NCI-H774 (cell line): ENCODE data around the gene GCM1.
"Not testable (repeated sequence)": the region's sequence is repeated elsewhere in the genome, so short reads cannot be mapped to it uniquely, and the experiment has no call there.

Experiments
- DNase-seq: peaks from one replicate; lab custom pipeline; 2025; lab: John Stamatoyannopoulos, UW

The GCM1 gene

GRCh38 chr6:53148684-53149083 lies at the start of gene GCM1:
Gene GCM1 (minus strand): TSS chr6:53148841. CDS start chr6:53145632, 3,209 bp downstream.
- no peak for DNase-seq

DNA sequence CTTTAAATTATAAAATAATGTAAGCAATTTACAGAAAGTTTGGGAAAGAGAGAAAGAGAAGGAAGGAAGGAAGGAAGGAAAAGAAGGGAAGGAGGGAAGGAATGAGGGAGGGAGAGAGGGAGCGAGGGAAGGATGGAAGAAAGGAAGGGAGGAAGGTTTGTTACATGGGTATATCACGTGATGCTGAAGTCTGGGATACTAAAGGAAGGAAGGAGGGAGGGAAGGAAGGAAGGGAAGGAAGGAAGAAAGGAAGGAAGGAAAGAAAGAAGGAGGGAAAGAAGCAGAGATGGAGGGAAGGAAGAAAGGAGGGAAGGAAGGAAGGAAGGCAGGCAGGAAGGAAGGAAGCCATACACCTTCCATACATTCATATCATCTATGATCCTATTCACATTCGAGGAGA lies 48.9 kb upstream of the GCM1 start:
- no peak for DNase-seq

DNA sequence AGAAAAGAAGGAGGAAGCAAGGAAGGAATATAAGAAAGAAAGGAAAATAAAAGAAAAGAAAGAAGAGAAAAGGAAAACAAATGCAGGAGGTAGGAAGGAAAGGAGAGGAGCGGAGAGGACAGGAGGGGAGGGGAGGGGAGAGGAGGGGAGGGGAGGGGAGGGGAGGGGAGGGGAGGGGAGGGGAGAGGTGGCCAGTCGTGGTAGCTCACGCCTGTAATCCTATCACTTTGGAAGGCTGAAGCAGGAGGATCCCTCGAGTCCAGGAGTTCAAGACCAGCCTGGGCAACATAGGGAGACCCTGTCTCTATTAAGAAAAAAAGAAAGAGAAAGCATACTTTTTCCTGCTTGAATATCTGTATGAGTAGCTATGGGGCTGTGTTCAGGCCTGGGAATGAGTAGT lies 46.4 kb upstream of the GCM1 start:
- DNase-seq: no peak

DNA sequence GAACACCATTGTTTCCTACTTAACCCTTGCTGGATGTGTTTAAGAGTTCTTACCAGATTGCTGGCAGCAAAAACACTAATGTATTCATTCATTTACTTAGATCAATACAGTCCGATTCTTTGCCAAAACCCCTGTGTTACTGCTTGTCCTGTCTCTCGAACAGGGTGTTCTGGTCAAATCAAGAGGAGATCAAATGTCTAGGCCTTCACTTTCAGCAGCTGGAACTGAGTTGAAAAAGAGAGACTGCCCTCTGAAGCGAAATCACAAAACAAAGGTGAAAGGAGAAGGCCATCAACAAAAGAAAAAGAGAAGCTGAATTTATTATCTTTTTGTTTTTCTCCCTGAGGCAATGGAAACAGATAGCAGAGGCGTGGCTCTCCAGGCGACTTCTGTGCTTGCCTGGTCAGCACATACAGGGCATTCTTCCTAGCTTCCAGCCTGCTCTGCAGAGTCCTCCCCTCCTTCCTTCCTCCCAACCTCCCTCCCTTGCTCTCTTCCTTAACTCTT lies 44.1 kb upstream of the GCM1 start:
- DNase-seq: no peak

- no peak for DNase-seq
Observed at GRCh38 chr6:53189554-53189953, 40.9 kb upstream of the GCM1 start.

- no peak for DNase-seq
Observed at GRCh38 chr6:53188833-53189232, 40.2 kb upstream of the GCM1 start.

DNA sequence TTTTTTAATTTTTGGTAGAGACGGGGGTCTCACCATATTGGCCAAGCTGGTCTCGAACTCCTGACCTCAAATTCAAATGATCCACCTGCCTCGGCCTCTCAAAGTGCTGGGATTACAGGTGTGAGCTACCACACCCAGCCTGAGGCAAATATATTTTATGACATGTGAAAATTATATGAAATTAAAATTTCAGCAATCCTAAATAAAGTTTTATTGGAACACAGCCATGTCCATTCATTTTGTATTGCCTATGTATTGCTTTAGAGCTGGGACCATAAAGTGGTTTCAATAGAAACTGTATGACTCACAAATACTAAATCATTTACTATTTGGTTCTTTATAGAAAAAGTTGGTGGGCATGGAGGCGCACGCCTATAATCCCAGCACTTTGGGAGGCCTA lies 32.0 kb upstream of the GCM1 start:
- DNase-seq: no peak

DNA sequence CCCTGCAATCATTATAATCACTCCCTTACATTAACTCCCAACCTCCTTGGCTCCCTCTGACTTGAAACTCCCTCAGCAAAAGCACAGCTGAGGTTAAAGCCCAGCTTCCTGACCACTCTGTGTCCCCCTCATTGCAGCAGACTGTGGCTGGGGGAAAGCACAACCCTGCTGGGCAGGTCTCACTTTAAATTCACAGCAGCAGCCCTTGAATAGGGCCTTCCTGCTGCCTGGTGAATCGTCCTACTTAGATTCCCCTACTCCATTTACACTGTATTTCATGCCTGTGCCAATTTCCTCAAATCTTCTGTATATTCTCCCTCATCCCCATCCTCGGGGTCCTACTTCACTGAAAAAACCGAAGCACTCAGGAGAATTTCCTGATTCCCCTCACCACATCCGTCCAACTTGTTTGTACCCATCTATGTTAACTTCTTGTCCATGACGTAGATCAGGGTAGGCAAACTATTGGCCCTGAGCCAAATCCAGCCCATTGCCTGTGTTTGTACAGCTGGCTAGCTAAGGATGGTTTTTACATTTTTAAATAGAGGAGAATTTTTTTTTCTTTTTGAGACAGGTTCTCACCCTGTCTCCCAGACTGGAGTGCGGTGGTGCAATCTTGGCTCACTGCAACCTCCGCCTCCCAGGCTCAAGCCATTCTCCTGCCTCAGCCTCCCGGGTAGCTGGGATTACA lies 31.5 kb upstream of the GCM1 start:
- DNase-seq: peak; percentile 82

- no peak for DNase-seq
Observed at GRCh38 chr6:53178837-53179432, 30.3 kb upstream of the GCM1 start.

- DNase-seq: no peak
Observed at GRCh38 chr6:53175027-53175426, 26.4 kb upstream of the GCM1 start.

DNA sequence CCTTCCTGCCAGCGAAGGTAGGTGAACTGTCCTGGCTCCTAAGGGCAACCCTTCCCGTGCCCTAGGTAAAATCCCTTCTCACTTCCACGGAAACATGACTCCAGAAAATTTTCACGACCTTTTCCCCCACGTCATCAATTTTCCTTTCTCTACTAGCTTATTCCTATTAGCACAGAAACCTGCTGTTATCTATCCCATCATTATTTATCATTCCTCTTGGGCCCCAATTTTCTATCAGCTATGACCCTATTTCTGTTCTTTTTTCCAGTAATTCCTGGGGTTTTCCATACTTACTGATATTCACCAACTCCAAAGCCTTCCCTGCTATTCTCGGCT lies 23.8 kb upstream of the GCM1 start:
- no peak for DNase-seq

GRCh38 chr6:53171605-53172467 lies 23.2 kb upstream of the GCM1 start:
- peak; percentile 58 for DNase-seq

DNA sequence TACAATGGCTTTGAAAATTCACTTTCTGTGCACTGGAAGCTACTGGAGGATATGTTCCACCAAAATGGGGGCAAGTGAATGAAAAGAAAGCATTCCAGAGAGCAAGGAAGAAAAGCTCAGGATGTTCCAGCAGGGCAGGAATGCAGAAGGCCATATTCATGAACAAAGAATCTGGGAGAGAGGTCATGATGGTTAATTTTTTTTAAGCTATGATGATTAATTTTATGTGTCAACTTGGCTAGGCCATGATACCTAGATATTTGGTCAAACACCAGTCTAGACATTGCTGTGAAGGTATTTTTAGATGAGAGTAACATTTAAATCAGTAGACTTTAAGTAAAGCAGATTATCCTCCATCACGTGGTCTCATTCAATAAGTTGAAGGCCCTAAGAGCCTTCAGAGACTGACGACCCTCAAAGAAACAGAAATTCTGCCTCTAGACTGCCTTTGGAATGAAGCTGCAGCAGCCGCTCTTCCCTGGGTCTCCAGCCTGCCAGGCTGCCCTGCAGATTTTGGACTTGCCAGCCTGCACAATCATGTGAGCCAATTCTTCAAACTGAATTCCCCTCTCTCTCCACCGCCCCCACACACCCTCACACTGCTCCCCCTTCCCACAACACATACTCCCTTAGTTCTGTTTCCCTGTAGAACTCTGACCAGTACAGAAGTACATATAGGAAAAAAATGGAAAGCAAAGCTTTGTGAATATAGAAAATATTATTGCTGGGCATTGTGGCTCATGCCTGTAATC lies 20.1 kb upstream of the GCM1 start:
- DNase-seq: no peak

DNA sequence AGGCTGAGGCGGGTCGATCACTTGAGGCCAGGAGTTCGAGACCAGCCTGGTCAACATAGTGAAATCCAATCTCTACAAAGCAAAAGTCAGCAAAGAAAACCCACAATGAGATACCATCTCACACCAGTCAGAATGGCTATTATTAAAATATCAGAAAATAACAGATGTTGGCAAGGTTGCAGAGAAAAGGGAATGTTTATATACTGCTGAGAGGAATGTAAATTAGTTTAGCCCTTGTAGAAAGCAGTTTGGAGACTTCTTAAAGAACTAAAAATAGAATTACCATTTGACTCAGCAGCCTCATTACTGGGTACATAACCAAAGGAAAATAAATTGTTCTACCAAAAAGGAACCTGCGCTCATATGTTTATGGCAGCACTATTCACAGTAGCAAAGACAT lies 16.7 kb upstream of the GCM1 start:
- DNase-seq: no peak

DNA sequence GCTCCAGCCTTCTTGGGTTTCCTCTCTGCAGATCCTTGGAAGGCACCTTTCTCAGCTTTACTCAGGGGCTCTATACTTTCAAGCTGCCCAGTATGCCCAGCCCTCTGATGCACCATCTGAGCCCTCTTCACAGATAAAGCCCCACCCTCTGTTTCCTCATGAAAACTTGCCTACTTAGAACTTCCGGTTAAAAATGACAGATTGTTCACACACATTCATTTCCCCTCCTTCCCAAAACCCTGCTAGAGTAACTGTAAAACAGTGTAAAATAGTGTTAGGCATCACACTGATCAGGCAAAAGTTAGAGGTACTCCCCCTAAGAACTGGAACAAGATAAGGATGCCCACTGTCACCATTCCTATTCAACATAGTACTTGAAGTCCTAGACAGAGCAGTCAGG lies 14.0 kb upstream of the GCM1 start:
- no peak for DNase-seq

- DNase-seq: no peak
Observed at GRCh38 chr6:53161481-53162009, 12.9 kb upstream of the GCM1 start.

- DNase-seq: no peak
Observed at GRCh38 chr6:53159558-53159957, 10.9 kb upstream of the GCM1 start.

- DNase-seq: not testable (repeated sequence)
Observed at GRCh38 chr6:53158076-53158475, 9.4 kb upstream of the GCM1 start.

DNA sequence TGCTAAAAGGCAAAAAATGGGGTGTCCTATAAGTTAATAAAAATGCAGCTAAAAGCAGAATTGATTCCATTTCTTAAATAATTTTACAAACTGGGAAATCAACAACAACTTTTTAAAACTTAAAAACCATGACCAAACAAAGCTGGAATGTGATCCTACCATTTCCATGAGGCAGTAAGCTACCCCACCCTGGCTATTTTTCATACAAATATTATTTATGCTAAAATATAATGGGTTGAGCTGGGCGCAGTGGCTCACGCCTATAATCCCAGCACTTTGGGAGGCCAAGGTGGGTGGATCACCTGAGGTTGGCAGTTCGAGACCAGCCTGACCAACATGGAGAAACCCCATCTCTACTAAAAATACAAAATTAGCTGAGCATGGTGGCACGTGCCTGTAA lies 6.6 kb upstream of the GCM1 start:
- not testable (repeated sequence) for DNase-seq

GRCh38 chr6:53154794-53155193 lies 6.2 kb upstream of the GCM1 start:
- DNase-seq: no peak

DNA sequence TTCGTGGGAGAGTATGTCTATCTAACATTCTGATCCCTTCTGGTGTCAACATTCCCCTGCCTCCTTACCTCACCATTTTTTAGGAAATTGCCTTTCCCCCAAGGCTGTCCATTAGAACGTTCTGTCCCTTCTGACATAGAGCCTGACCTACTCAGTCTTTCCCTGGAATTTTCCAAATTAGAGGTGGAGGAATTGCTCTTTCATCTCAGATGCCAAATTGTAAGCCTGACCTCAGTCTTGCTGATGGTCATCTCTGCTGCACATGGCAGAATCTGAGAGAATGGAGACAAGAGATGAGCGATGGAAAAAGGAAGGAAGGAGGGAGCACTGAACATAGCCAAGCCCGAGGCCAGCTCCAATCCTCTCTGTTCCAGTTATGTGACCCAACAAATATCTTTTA lies 5.4 kb upstream of the GCM1 start:
- DNase-seq: no peak

- no peak for DNase-seq
Observed at GRCh38 chr6:53152576-53152975, 3.9 kb upstream of the GCM1 start.
